Stomach smooth muscle (tissue), 2 donors: Measurements from ENCODE around the gene POR.

ENCODE experiments used
- H3K27ac ChIP-seq: one replicate; pipeline ENCODE4 v1.7.0; 2013; ENCODE audit warnings: mild to moderate bottlenecking, low read length, inconsistent platforms
- H3K27me3 ChIP-seq, 2 donors: one replicate each; pipeline ENCODE4 v1.7.0; 2013; ENCODE audit warnings: low read length in 2 of 2; ENCODE audit not compliant: insufficient read depth in 2 of 2, control insufficient read depth in 1 of 2
- H3K36me3 ChIP-seq, 2 donors: one replicate each; pipeline ENCODE4 v1.7.0; 2013; ENCODE audit warnings: low read length in 2 of 2; ENCODE audit not compliant: control insufficient read depth in 2 of 2, insufficient read depth in 2 of 2
- H3K4me1 ChIP-seq: one replicate; pipeline ENCODE4 v1.7.0; 2013; ENCODE audit warnings: low read length; ENCODE audit not compliant: control insufficient read depth, insufficient read depth
- H3K4me3 ChIP-seq, 2 donors: one replicate each; pipeline ENCODE4 v1.7.0; 2013; ENCODE audit warnings: low read length in 2 of 2
- H3K9ac ChIP-seq, 2 donors: one replicate each; pipeline ENCODE4 v1.7.0; 2013; ENCODE audit warnings: low read length in 2 of 2, mild to moderate bottlenecking in 1 of 2
- H3K9me3 ChIP-seq, 2 donors: one replicate each; pipeline ENCODE4 v1.7.0; 2013; ENCODE audit warnings: low read length in 2 of 2; ENCODE audit not compliant: control insufficient read depth in 2 of 2
- donor health status: healthy.
- donor health status: Pancreatic carcinoma.

The POR gene

DNA sequence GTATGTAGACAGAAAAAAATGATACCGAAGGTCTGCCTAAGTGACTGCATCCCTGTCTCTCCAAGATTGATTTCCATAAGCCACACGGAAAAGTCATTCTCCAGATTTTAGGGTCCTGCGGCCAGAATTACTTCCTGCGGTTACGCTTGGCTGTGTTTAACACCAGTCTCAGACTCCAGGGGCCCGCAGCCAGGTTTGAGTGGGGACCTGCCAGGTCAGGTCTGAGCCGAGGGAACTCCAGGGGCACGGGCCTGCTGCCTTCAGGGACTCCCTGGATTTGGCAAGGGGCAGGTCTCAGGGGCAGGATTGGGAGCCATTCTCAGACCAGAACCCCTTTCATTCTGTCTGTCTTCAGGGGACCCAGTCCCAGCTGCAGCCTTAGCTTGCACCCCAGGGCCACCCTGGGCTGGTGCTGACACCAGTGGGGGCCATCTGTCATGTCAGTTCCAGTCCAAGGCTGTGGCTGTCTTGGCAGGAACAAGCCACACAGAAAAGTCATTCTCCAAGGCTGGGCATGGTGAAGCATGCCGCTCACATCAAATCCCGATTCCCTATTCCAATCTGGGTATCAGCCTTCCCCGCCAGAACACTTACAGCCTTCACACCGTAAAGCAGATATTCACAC is 40.5 kb downstream of the POR start:
- Histone ChIP-seq H3K4me1 (no peaks in the 10 kb centered on the region), H3K27me3 (no peaks in the 10 kb centered on the region), H3K9me3 (no peaks in the 10 kb centered on the region), H3K27ac (no peak overlapping the region), H3K9ac (no peak overlapping the region), H3K4me3 (no peak overlapping the region), H3K36me3 (peaks cover 21 to 26% of the 10 kb centered on the region in 2 donors)

DNA sequence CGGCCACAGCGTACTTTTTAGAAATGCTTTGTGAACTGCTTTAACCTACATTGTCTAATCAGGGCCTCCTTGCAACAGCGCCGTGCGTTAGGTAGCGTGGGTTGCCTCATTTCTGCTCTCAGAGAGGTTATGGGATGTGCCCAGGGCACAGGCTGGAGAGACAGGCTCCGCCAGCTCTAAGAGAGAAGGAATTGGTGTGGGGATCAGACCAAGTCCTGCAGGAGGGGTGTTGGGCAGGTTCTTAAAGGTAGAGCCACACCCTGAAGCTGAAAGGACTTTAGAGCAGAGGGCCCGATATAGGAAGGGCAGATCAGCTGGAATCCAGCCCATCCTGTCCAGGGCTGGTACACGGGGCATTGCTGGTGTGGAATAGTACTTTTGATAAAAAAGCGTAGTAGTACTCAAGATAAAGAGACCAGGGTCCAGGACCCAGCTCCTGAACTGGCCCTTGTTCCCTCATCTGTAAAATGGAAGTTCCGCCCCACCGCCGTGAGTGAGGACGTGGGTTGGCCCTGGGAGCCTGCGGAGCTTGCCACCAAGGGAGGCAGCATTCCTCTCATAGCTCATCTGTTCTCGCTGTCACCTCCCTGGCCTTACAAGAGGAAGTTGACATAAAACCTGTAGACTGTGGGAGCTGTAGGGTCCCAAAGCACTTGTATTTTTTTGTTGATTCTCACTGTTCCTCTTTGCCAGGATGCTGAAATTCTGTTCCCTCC is 42.2 kb downstream of the POR start:
- Histone ChIP-seq H3K9ac (no peak overlapping the region), H3K9me3 (no peaks in the 10 kb centered on the region), H3K27me3 (no peaks in the 10 kb centered on the region), H3K36me3 (peaks cover 21 to 26% of the 10 kb centered on the region in 2 donors), H3K4me1 (no peaks in the 10 kb centered on the region), H3K27ac (no peak overlapping the region), H3K4me3 (no peak overlapping the region)

DNA sequence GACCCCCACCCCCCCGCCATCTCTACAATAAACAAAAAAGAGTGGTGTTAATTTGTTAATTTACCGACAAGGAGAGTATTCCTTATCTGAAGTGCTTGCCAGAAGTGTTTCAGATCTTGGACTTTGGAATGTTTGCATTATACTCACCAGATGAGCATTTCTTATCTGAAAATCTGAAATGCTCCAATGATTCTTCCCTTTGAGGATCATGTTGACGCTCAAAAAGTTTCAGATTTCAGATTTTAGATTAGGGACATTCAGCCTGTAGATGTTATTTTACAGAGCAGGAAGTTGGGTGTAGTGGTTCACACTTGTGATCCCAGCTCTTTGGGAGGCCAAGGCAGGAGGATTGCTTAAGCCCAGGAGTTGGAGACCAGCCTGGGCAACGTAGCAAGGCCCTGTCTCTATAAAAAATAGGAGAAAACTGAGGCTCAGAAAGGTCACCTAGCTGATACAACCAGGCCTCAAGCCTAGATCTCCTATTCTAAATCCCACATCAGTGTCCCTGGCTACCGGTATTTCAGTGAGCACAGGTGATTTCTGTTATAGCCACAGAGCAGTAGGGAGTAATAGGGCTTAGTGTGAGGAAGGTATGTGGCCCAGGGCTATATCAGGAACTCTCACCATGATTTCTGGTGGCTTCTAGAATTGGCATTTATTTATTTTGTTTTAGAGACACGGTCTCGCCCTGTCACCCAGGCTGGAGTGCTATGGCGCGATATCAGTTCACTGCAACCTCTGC is 44.0 kb downstream of the POR start:
- Histone ChIP-seq H3K36me3 (peaks cover 18 to 21% of the 10 kb centered on the region in 2 donors), H3K27ac (no peak overlapping the region), H3K27me3 (no peaks in the 10 kb centered on the region), H3K4me3 (no peak overlapping the region), H3K9me3 (no peaks in the 10 kb centered on the region), H3K9ac (no peak overlapping the region), H3K4me1 (peaks cover 13% of the 10 kb centered on the region)

DNA sequence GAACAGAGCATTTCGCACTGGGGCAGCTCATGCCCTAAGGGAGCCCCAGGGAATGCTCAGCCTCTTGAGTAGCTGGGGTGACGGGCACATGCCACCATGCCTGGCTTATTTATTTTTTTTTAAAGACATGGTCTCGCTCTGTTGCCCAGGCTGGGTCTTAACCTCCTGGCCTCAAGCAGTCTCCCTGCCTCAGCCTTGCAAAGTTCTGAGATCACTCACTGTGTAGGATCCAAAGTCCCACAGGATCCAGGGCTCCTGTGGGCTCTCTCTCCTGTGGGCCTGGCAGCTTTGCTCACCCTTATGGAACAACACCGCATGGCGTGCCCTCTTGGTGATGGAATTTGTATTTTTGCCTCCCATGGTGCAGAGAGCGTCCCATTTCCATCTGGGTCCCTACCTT is 45.4 kb downstream of the POR start:
- no peaks in the 10 kb centered on the region for H3K27me3 ChIP-seq
- no peaks in the 10 kb centered on the region for H3K9me3 ChIP-seq
- H3K9ac ChIP-seq, result no peak overlapping the region
- no peak overlapping the region for H3K4me3 ChIP-seq
- no peak overlapping the region for H3K27ac ChIP-seq
- peaks cover 14 to 15% of the 10 kb centered on the region in 2 donors for H3K36me3 ChIP-seq
- H3K4me1 ChIP-seq, result peaks cover 17% of the 10 kb centered on the region

GRCh38 chr7:75961218-75961617 is 46.3 kb downstream of the POR start:
- Histone ChIP-seq H3K27ac (no peak overlapping the region), H3K9me3 (no peaks in the 10 kb centered on the region), H3K36me3 (peaks cover 9% of the 10 kb centered on the region in 2 donors), H3K4me1 (peaks cover 26% of the 10 kb centered on the region), H3K9ac (no peak overlapping the region), H3K4me3 (no peak overlapping the region), H3K27me3 (no peaks in the 10 kb centered on the region)

DNA sequence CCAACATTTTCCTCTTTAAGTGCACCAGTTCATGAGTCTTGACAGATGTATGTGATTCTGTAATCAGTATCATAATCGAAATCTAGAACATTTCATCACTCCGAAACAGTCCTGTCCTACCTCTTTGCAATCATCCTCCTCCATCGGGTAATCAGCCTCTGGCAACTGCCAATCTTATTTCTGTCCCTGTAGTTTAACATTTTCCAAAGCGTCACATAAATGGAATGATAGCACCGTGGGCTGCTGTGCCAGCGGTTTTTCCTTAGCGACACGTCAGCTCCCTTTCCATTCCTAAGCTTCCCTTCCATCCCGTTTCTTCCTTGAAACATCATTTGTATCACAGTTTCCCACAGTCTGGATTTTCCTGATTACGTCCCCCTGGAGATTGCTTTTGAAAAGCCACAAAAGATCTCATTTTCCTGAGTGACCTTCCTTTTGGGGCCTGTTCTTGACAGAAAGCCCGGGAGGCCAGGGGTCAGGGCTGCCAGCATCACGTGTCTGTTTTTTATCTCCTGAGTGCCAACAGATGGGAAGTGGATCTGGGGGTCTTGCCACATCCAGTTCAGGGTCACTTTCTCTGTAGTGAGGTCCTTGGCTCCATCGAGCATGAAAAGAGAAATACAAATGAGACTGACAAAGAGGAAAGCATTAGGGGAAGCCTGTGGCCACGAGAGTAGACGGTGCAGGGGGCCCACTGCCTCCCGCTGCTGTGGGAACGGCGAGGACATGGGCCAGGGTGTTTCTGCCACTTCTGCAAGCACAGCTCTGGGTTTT is 47.8 kb downstream of the POR start:
- H3K4me1 ChIP-seq, result peaks cover 41% of the 10 kb centered on the region
- peak overlapping the region; percentile 66 for H3K27ac ChIP-seq
- H3K9me3 ChIP-seq, result no peaks in the 10 kb centered on the region
- H3K9ac ChIP-seq, result peak overlapping the region in 1 of 2 donors; percentile 21
- H3K27me3 ChIP-seq, result no peaks in the 10 kb centered on the region
- H3K4me3 ChIP-seq, result no peak overlapping the region
- H3K36me3 ChIP-seq, result peaks cover 2 to 4% of the 10 kb centered on the region in 2 donors

DNA sequence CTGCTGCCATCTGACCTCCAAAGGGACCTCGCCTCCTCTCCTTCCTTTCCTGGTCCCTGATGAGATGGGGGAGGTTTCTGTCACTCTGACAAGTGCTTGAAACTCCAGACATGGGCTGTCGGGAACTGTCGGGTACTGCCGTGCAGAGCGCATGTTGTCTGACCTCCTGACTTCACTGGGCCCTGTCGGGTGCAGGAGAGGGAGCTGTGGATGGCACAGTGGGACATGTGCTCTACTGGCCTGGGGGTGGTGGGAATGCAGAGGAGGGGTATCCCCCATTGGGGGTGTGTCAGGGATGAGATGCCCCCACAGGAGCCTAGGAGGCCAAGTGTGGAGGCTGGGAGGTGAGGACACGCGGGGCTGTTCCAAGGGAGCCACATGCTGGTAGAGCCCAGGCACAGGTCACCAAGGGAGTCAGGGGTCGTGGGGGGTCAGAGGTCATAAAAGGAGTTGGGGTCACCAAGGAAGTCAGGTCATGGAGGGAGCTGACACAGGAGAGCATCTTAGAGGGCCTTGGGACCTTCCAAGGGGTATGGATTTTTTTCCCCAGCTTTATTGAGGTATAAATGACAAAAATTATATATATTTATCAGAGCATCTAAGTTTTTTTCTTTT is 48.5 kb downstream of the POR start:
- peak overlapping the region; percentile 66 for H3K27ac ChIP-seq
- H3K4me3 ChIP-seq, result no peak overlapping the region
- H3K4me1 ChIP-seq, result peaks cover 48% of the 10 kb centered on the region
- H3K27me3 ChIP-seq, result no peaks in the 10 kb centered on the region
- H3K9ac ChIP-seq, result peak overlapping the region in 1 of 2 donors; percentile 21
- H3K36me3 ChIP-seq, result no peaks in the 10 kb centered on the region
- no peaks in the 10 kb centered on the region for H3K9me3 ChIP-seq

DNA sequence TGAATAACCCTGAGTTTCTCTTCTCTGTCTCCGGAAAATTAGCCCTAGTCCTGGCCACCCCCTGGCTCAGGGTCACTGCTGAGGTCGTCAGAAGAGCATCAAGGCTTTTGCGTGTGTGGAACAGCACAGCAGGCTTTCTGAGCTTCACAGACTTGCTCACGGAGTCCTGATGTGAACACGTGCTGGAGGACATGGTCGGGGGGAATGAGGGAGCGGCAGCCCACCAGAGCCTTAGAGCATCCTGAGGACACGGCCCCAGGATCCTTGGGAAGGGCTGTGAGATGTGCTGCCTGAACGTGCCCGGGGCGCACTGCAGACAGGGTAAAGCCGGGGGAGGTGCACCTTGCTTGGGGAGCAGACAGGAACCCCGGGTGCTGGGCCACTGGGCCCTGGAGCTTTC is 50.7 kb downstream of the POR start:
- Histone ChIP-seq H3K4me1 (peaks cover 64% of the 10 kb centered on the region), H3K27me3 (no peaks in the 10 kb centered on the region), H3K36me3 (no peaks in the 10 kb centered on the region), H3K4me3 (peak overlapping the region in 1 of 2 donors; percentile 69), H3K27ac (peak overlapping the region; percentile 97), H3K9ac (peak overlapping the region; percentile 58 to 67), H3K9me3 (no peaks in the 10 kb centered on the region)

DNA sequence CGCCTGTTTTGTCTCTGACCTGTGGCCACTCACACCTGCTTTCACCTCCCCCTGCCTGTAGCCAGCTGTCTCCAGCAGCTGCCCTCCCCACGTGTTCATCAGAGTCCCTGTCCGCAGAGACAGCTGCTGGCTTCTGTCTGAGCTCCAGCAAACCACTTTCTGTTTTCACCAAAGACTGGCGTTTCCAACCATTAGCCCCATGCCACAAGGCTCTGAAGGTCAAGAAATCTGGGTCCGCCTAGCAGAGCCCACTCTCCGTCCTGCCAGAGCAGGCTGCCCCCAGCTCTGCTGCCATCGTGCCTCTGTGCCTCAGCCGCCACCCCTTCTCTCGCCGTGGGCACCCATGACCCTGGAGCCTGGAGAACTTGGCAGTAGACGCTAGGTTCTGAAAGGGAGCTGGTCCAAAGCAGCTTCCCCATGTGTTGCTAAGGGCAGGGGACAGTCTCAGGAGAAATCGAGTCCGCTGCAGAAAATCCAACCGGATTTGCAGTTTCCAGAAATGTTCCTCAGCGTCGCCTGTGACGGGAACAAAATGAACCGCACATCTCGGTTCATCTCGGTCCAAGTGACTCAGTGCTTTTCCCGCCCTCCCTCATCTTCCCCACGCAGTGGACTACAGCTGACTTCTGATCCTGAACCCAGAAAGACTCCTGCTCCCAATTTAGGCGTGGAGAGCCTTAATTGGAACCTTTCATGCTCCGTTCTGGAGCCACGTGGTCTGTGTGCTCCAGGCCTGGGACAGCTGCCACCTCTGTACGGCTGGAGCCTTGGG is 51.4 kb downstream of the POR start:
- Histone ChIP-seq H3K9ac (peak overlapping the region; percentile 67 to 73), H3K4me1 (peaks cover 64% of the 10 kb centered on the region), H3K9me3 (no peaks in the 10 kb centered on the region), H3K4me3 (peak overlapping the region; percentile 60 to 69), H3K36me3 (no peaks in the 10 kb centered on the region), H3K27me3 (no peaks in the 10 kb centered on the region), H3K27ac (peak overlapping the region; percentile 97)
